RWPE1 (cell line): ENCODE measurements around the gene DPH7.

Source experiments
- CTCF ChIA-PET: fragments of 350-600 bp; sonication (Branson Sonifier 250); formaldehyde crosslinking; extraction: SDS; loops from one replicate; lab custom pipeline; 2021; lab: Yijun Ruan, JAX
- POLR2A ChIA-PET: fragments of 400-600 bp; formaldehyde crosslinking; extraction: SDS; loops from one replicate; lab custom pipeline; 2020; ENCODE audit warnings: antibody characterized with exemption; ENCODE audit not compliant: low non-redundant PET; lab: Yijun Ruan, JAX
- DNase-seq: peaks from one replicate; pipeline ENCODE4 v3.0.0; 2012; ENCODE audit warnings: low spot score
- H3K27ac ChIP-seq: fragments of 450-650 bp; 2 replicates; pipeline ENCODE4 v1.5.1; 2017
- TF ChIP-seq, protein P1 (sequence below): fragments of 450-650 bp; conservative IDR thresholded peaks from 2 replicates; pipeline ENCODE4 v1.5.1; 2017; ENCODE audit warnings: low read depth, mild to moderate bottlenecking

DPH7 gene

GRCh38 chr9:137606005-137606621 is 27.4 kb upstream of the DPH7 start:
- ChIA-PET CTCF (no interaction called here), POLR2A (interaction anchor here (1.6 kb wide), 1 partner anchor 15 kb away, joined by 13 read pairs; the partner anchor contains the start of gene ZMYND19)
- TF ChIP-seq, protein P1, sequence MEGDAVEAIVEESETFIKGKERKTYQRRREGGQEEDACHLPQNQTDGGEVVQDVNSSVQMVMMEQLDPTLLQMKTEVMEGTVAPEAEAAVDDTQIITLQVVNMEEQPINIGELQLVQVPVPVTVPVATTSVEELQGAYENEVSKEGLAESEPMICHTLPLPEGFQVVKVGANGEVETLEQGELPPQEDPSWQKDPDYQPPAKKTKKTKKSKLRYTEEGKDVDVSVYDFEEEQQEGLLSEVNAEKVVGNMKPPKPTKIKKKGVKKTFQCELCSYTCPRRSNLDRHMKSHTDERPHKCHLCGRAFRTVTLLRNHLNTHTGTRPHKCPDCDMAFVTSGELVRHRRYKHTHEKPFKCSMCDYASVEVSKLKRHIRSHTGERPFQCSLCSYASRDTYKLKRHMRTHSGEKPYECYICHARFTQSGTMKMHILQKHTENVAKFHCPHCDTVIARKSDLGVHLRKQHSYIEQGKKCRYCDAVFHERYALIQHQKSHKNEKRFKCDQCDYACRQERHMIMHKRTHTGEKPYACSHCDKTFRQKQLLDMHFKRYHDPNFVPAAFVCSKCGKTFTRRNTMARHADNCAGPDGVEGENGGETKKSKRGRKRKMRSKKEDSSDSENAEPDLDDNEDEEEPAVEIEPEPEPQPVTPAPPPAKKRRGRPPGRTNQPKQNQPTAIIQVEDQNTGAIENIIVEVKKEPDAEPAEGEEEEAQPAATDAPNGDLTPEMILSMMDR: no peak
- no peak for DNase-seq
- peak overlapping the region; percentile 100 for H3K27ac ChIP-seq

DNA sequence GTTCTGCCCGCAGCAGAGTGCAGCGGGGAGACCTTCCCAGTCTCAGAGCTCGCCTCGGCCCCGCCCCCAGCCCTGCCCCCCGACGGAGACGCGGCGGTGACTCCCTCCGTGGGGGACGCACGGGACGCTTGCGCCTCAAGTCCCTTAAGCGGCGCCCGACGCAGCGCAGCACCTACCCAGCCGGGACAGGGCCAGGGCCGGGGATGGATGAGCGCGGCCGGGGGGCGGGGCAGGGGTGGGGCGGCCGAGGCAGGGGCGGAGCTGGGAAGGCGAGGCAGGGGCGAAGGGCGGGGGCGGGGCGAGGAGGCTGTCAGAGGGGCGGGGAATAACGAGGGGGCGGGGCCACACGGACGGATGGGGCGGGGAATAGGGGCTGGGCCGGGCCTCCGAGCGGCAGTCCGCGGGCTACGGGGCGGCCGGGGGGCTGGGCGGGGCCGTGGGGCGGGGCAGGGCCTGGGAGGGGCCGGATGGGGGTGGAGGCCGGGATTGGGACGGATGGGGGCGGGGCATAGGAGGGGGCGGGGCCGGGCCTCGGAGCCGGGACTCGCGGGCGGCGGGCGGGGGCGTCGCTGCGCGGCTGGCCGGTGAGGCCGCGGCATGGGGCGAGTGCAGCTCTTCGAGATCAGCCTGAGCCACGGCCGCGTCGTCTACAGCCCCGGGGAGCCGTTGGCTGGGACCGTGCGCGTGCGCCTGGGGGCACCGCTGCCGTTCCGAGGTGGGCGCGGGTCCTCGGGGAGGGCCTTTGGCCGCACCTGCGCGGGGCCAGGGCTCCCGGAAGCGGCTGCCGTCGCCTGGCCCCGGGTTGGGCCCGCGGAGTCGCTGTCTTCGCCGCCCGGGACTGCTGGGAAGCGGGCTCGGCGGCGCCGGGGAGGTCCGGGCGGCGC is 26.6 kb upstream of the DPH7 start, which contains the start of gene ARRDC1:
Gene ARRDC1, plus strand, starts transcription at position 566 of the 884 bp plus-strand sequence. Its CDS starts 32 bp downstream, at position 598.
- POLR2A ChIA-PET: interaction anchor here (0.5 to 1.6 kb wide), 5 partner anchors 8 to 52 kb away, joined by 3 to 13 read pairs (median 4); partner anchors contain the start of genes EHMT1 and ZMYND19
- TF ChIP-seq, protein P1: no peak

DNA sequence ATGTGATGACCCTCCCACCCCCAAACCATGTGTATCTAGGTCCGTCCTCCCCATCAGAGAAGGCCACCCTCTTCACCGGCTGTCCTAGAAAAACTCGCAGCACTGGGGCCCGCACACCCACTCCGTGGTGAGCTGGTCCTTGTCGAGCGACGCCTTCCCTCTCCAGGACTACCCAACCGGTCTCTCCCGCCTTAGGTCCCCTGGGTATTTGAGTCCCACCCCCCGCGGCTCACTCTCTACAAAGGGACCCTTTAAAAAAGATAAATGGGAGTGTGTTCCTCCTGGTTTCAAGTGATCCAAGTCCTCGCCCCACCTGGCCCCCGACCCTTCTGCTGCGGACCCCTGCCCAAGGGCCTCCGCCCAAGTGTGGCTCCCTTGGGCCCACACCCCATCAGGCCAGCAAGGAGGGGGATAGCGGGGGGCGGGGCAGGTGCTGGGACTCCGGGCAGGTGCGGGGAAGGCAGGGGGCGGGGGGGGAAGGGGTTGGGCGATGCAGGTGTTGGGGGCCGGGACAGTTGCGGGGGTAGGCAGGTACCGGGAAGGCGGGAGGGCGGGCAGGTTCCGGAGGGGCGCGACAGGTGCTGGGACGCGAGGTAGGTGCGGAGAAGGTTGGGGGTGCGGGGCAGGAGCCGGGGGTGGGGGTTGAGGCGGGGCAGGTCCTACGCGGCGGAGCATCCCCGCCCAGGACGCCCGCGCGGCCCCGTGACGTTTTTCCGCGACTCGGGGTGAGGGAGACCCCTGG is 25.8 kb upstream of the DPH7 start:
- CTCF ChIA-PET: no interaction called here
- POLR2A ChIA-PET: interaction anchor here (0.5 to 1.6 kb wide), 4 partner anchors 9 to 51 kb away, joined by 3 to 13 read pairs (median 4); partner anchors contain the start of gene ZMYND19
- H3K27ac ChIP-seq: peak overlapping the region; percentile 100
- TF ChIP-seq, protein P1: no peak
- no peak for DNase-seq

More for the DNA sequence above, 26.6 kb upstream of the DPH7 start, which contains the start of gene ARRDC1:
- peak within 1 kb of the TSS; percentile 100 for H3K27ac ChIP-seq
- DNase-seq: peak; percentile 98
- CTCF ChIA-PET: no interaction called here

GRCh38 chr9:137603879-137604278 is 25.2 kb upstream of the DPH7 start:
- H3K27ac ChIP-seq: peak overlapping the region; percentile 100
- ChIA-PET CTCF (no interaction called here), POLR2A (interaction anchor here (0.6 kb wide), 1 partner anchor 69 kb away, joined by 3 read pairs; no protein-coding TSS in a partner anchor)
- TF ChIP-seq, protein P1: no peak
- DNase-seq: no peak

DNA sequence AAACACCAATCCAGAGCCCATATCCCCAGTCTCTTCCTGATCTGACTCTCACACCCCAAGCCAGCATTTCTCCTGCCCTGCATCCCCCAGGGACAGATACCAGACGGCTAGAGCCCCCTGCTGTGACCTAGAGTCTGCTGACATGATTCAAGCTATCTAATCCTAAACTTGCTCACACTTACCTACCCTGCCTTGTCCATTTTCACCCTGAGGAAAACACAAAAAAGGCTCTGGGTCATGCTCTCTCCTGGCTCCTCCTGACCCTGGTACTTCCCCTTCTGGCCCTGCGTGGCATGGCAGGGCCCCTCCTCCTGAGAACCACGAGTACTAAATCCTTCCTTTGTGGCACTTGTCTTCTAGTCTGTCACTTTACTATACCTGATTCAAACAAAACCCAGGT is 23.9 kb upstream of the DPH7 start:
- CTCF ChIA-PET: interaction anchor here (1.8 kb wide), 1 partner anchor 21 kb away, joined by 5 read pairs; no protein-coding TSS in a partner anchor
- TF ChIP-seq, protein P1: no peak
- no peak for DNase-seq
- POLR2A ChIA-PET: interaction anchor here (1.8 kb wide), 1 partner anchor 12 kb away, joined by 5 read pairs; the partner anchor contains the start of gene ZMYND19
- H3K27ac ChIP-seq: peak overlapping the region; percentile 100
